Stimulated activated CD4-positive, alpha-beta T cell treated with anti-CD3 and anti-CD28 coated beads, Interleukin-12 subunit alpha, Interleukin-12 subunit beta, amount 100 ng/mL, for 4 hours (primary cell): ENCODE measurements around the gene OBI1.

ENCODE experiments used
- DNase-seq: peaks from one replicate; pipeline ENCODE4 v3.0.0-alpha.2; 2020

OBI1 gene

GRCh38 chr13:78638216-78638615, 20.7 kb downstream of the OBI1 start:
- no peak for DNase-seq

GRCh38 chr13:78636495-78636894, 22.5 kb downstream of the OBI1 start:
- no peak for DNase-seq

- DNase-seq = no peak
These were observed 26.0 kb downstream of the OBI1 start for GRCh38 chr13:78632996-78633395.

GRCh38 chr13:78631077-78631476, 27.9 kb downstream of the OBI1 start:
- no peak for DNase-seq

GRCh38 chr13:78630511-78630910, 28.4 kb downstream of the OBI1 start:
- DNase-seq = no peak

GRCh38 chr13:78625384-78625783, 33.6 kb downstream of the OBI1 start:
- DNase-seq = no peak

- DNase-seq = no peak
These were observed 35.8 kb downstream of the OBI1 start for GRCh38 chr13:78623132-78623531.

- DNase-seq = no peak
These were observed 38.0 kb downstream of the OBI1 start for GRCh38 chr13:78620936-78621470.

- DNase-seq = no peak
These were observed 40.5 kb downstream of the OBI1 start for GRCh38 chr13:78618411-78618810.

- DNase-seq = no peak
These were observed 47.9 kb downstream of the OBI1 start for GRCh38 chr13:78611040-78611439.

- DNase-seq = no peak
These were observed 48.5 kb downstream of the OBI1 start for GRCh38 chr13:78610381-78610883.

GRCh38 chr13:78609464-78610205, 49.3 kb downstream of the OBI1 start:
- no peak for DNase-seq

- no peak for DNase-seq
These were observed 50.1 kb downstream of the OBI1 start for GRCh38 chr13:78608688-78609463.

GRCh38 chr13:78608252-78608687, 50.7 kb downstream of the OBI1 start:
- DNase-seq = no peak

GRCh38 chr13:78607409-78608251, 51.3 kb downstream of the OBI1 start:
- no peak for DNase-seq

GRCh38 chr13:78606471-78607408, 52.2 kb downstream of the OBI1 start:
- no peak for DNase-seq

- no peak for DNase-seq
These were observed 54.0 kb downstream of the OBI1 start for GRCh38 chr13:78604782-78605611.

- peak; percentile 56 for DNase-seq
These were observed 55.6 kb downstream of the OBI1 start, which contains the start of gene POU4F1 for GRCh38 chr13:78603240-78603957. POU4F1 (minus strand) TSS chr13:78603552; CDS start chr13:78603326, 226 bp downstream.

GRCh38 chr13:78602561-78603239, 56.3 kb downstream of the OBI1 start:
- DNase-seq = peak; percentile 6
